OCI-LY1 (cell line): ENCODE measurements around the gene ASCL2.

ENCODE experiments used
- H2AFZ ChIP-seq: fragments of 200-600 bp; sonication (generic), shearing (Covaris generic); 2 replicates; pipeline ENCODE4 v1.6.0; 2014; ENCODE audit warnings: antibody characterized with exemption, mild to moderate bottlenecking, low read length
- H3F3A ChIP-seq: fragments of 200-600 bp; sonication (generic), shearing (Covaris generic); 2 replicates; pipeline ENCODE4 v1.6.0; 2014; ENCODE audit warnings: mild to moderate bottlenecking, antibody characterized with exemption, low read length, moderate library complexity; ENCODE audit not compliant: insufficient read depth
- H3K27ac ChIP-seq: fragments of 200-600 bp; sonication (generic); 2 replicates; pipeline ENCODE4 v1.5.1; 2014; ENCODE audit warnings: low read length, mixed run types, mild to moderate bottlenecking, low read depth; ENCODE audit not compliant: poor library complexity, severe bottlenecking
- H3K27me3 ChIP-seq: fragments of 200-600 bp; sonication (generic); 2 replicates; pipeline ENCODE4 v1.6.0; 2014; ENCODE audit warnings: antibody characterized with exemption, mild to moderate bottlenecking, low read length, moderate library complexity; ENCODE audit not compliant: insufficient read depth
- H3K36me3 ChIP-seq: fragments of 200-600 bp; sonication (generic); 2 replicates; pipeline ENCODE4 v1.6.1; 2014; ENCODE audit warnings: mild to moderate bottlenecking, antibody characterized with exemption, low read length, moderate library complexity, mixed read lengths; ENCODE audit not compliant: insufficient read depth
- H3K4me1 ChIP-seq: fragments of 200-600 bp; sonication (generic); 2 replicates; pipeline ENCODE4 v1.5.1; 2014; ENCODE audit warnings: mild to moderate bottlenecking, low read length, moderate library complexity; ENCODE audit not compliant: insufficient read depth, severe bottlenecking
- H3K4me2 ChIP-seq: fragments of 200-600 bp; sonication (generic), shearing (Covaris generic); 2 replicates; pipeline ENCODE4 v1.6.1; 2014; ENCODE audit warnings: low read length
- H3K4me3 ChIP-seq: fragments of 200-600 bp; sonication (generic); 2 replicates; pipeline ENCODE4 v1.5.1; 2014; ENCODE audit warnings: low read length, low read depth, mild to moderate bottlenecking, mixed read lengths; ENCODE audit not compliant: poor library complexity, severe bottlenecking
- H3K79me2 ChIP-seq: fragments of 200-600 bp; shearing (Covaris generic); 2 replicates; pipeline ENCODE4 v1.6.1; 2016; ENCODE audit warnings: mixed run types, low read length, mixed read lengths; ENCODE audit not compliant: insufficient read depth
- H3K9ac ChIP-seq: fragments of 200-600 bp; sonication (generic), shearing (Covaris generic); 2 replicates; pipeline ENCODE4 v1.6.1; 2014; ENCODE audit warnings: mild to moderate bottlenecking, low read length, mixed read lengths
- H3K9me2 ChIP-seq: fragments of 200-600 bp; sonication (generic), shearing (Covaris generic); 2 replicates; pipeline ENCODE4 v1.6.1; 2014; ENCODE audit warnings: low read depth, mild to moderate bottlenecking, low read length, mixed read lengths
- H3K9me3 ChIP-seq: fragments of 200-600 bp; shearing (Covaris generic); 2 replicates; pipeline ENCODE4 v1.6.1; 2014; ENCODE audit warnings: low read length, mixed read lengths
- H4K20me1 ChIP-seq: fragments of 200-600 bp; sonication (generic), shearing (Covaris generic); 2 replicates; pipeline ENCODE4 v1.6.0; 2016; ENCODE audit warnings: mild to moderate bottlenecking, low read length; ENCODE audit not compliant: insufficient read depth
- EZH2 ChIP-seq: fragments of 200-600 bp; sonication (generic), shearing (Covaris generic); IDR thresholded peaks from 2 replicates; pipeline ENCODE4 v1.8.0; 2017; ENCODE audit warnings: borderline replicate concordance, mixed run types, mild to moderate bottlenecking, antibody characterized with exemption, low read length, moderate library complexity, mixed read lengths
- TF ChIP-seq, protein P1 (sequence below): fragments of 200-600 bp; sonication (generic), shearing (Covaris generic); IDR thresholded peaks from 2 replicates; pipeline ENCODE4 v1.5.1; 2017; ENCODE audit warnings: mild to moderate bottlenecking, antibody characterized with exemption, low read length, moderate library complexity, mixed read lengths

The ASCL2 gene

GRCh38 chr11:2256951-2257700 is 13.3 kb downstream of the ASCL2 start:
- no peaks in the 10 kb centered on the region for H4K20me1 ChIP-seq
- H3K36me3 ChIP-seq, result no peaks in the 10 kb centered on the region
- H3K9me2 ChIP-seq, result no peaks in the 10 kb centered on the region
- no peak overlapping the region for H3K4me3 ChIP-seq
- no peaks in the 10 kb centered on the region for H3K79me2 ChIP-seq
- no peak overlapping the region for H3K4me2 ChIP-seq
- no peaks in the 10 kb centered on the region for H3K4me1 ChIP-seq
- TF ChIP-seq, protein P1, sequence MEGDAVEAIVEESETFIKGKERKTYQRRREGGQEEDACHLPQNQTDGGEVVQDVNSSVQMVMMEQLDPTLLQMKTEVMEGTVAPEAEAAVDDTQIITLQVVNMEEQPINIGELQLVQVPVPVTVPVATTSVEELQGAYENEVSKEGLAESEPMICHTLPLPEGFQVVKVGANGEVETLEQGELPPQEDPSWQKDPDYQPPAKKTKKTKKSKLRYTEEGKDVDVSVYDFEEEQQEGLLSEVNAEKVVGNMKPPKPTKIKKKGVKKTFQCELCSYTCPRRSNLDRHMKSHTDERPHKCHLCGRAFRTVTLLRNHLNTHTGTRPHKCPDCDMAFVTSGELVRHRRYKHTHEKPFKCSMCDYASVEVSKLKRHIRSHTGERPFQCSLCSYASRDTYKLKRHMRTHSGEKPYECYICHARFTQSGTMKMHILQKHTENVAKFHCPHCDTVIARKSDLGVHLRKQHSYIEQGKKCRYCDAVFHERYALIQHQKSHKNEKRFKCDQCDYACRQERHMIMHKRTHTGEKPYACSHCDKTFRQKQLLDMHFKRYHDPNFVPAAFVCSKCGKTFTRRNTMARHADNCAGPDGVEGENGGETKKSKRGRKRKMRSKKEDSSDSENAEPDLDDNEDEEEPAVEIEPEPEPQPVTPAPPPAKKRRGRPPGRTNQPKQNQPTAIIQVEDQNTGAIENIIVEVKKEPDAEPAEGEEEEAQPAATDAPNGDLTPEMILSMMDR, result no peak
- TF ChIP-seq EZH2, result no peak
- no peaks in the 10 kb centered on the region for H3F3A ChIP-seq
- H3K27me3 ChIP-seq, result no peaks in the 10 kb centered on the region; the same call in 1 of the 2 replicates
- H3K9ac ChIP-seq, result no peak overlapping the region
- no peak overlapping the region for H2AFZ ChIP-seq
- no peaks in the 10 kb centered on the region for H3K9me3 ChIP-seq
- no peak overlapping the region for H3K27ac ChIP-seq

- no peak overlapping the region for H3K4me2 ChIP-seq
- H3K4me3 ChIP-seq, result no peak overlapping the region
- no peak overlapping the region for H3K27ac ChIP-seq
- TF ChIP-seq, protein P1, result no peak
- TF ChIP-seq EZH2, result no peak
- no peaks in the 10 kb centered on the region for H3K9me3 ChIP-seq
- no peaks in the 10 kb centered on the region for H3F3A ChIP-seq
- no peaks in the 10 kb centered on the region; the same call in 1 of the 2 replicates for H3K27me3 ChIP-seq
- no peak overlapping the region for H2AFZ ChIP-seq
- no peaks in the 10 kb centered on the region for H3K4me1 ChIP-seq
- no peaks in the 10 kb centered on the region for H3K9me2 ChIP-seq
- H3K36me3 ChIP-seq, result no peaks in the 10 kb centered on the region
- no peaks in the 10 kb centered on the region for H3K79me2 ChIP-seq
- H4K20me1 ChIP-seq, result no peaks in the 10 kb centered on the region
- H3K9ac ChIP-seq, result no peak overlapping the region
These were observed 14.0 kb downstream of the ASCL2 start for GRCh38 chr11:2256293-2256913.

DNA sequence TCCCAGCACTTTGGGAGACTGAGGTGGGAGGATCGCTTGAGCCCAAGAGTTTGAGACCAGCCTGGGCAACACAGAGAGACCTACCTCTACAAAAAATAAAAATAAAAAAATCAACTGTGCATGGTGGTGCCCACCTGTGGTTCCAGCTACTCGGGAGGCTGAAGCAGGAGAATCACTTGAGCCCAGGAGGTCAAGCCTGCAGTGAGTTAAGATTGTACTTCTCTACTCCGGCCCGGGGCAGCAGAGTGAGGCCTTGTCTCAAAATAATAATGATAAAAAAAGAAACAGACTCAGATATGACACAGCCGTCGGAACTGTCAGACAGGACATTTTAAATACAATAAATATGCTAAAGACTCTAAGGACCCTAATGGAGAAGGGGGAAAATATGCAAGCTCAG is 18.4 kb downstream of the ASCL2 start:
- no peak overlapping the region for H3K4me2 ChIP-seq
- no peak overlapping the region for H3K4me3 ChIP-seq
- no peaks in the 10 kb centered on the region for H4K20me1 ChIP-seq
- H3F3A ChIP-seq, result no peaks in the 10 kb centered on the region
- TF ChIP-seq EZH2, result no peak
- TF ChIP-seq, protein P1, result no peak
- no peaks in the 10 kb centered on the region for H3K9me2 ChIP-seq
- H3K9me3 ChIP-seq, result no peaks in the 10 kb centered on the region
- no peaks in the 10 kb centered on the region for H3K27me3 ChIP-seq
- no peaks in the 10 kb centered on the region for H3K79me2 ChIP-seq
- H3K36me3 ChIP-seq, result no peaks in the 10 kb centered on the region
- H3K9ac ChIP-seq, result no peak overlapping the region
- no peak overlapping the region for H2AFZ ChIP-seq
- H3K27ac ChIP-seq, result no peak overlapping the region
- no peaks in the 10 kb centered on the region for H3K4me1 ChIP-seq
